Measurements from ENCODE around the gene RASSF7.
A peak's percentile ranks its signal among the peaks of the same experiment; 100 is the strongest.

The RASSF7 gene

GRCh38 chr11:535210-535518 lies 25.6 kb upstream of the RASSF7 start:
- no peak overlapping the region for H3K9ac ChIP-seq (ENCODE audit: low read depth, low read length)
- no peaks in the 10 kb centered on the region for H3K4me1 ChIP-seq (ENCODE audit: control insufficient read depth, insufficient read depth, low read length)
- H3K27me3 ChIP-seq (ENCODE audit: control insufficient read depth, insufficient read depth, low read length): peaks cover 5% of the 10 kb centered on the region
- peak overlapping the region; percentile 64 for H3K4me3 ChIP-seq (ENCODE audit: low read depth, low read length)
- no peaks in the 10 kb centered on the region for H3K9me3 ChIP-seq (ENCODE audit: control insufficient read depth, insufficient read depth, low read length)
- peaks cover 22% of the 10 kb centered on the region for H3K36me3 ChIP-seq (ENCODE audit: control insufficient read depth, insufficient read depth, low read length)

DNA sequence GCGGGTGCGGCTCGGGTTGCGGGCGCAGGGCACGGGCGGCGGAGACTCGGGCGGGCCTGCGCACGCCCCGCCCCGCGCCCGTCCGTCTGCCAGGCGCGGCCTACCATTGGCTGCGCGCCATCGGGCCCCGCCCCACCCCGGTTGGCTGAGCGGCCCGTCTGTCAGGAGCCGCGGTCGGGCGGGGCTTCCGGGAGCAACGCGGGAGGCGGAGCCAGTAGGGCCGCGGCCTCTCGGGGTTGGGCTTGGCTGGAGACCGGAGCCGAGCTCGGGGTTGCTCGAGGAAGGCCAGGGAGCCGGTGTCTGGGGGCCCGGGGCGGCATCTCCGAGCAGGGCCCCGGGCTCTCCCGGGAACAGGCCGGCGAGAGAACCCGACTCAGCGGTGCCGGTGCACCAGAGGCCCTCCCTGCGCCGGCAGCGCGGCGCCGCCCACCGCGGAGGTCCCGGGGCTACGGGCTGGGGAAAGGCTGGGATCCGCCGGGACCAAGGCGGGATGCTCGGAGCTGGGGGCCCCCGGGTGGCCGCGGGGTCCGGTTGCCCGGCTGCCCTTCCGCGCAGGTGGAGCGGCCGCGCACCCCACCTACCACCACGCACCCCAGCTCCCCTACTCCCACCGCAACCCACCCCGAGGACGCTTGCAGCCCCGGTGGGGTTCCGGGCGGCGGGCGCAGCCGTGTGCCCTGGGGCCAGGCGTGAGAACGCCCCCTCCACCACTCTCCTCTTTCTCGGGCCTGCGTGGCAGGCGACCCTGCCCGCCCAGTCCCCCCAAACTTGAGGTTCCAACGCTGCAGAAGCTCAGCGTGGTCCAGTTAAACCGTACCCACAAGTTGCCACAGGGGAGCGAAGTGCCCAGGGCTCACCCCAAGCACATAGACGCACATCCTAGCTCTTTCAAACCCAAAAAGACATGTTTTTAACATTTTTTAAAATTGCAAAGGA lies 25.0 kb upstream of the RASSF7 start, which contains the start of gene HRAS:
TSS of gene HRAS (minus strand) at position 58 of the 936 bp plus-strand sequence.
- peak within 1 kb of the TSS; percentile 70 for H3K4me3 ChIP-seq (ENCODE audit: low read depth, low read length)
- peak within 1 kb of the TSS; percentile 65 for H3K9ac ChIP-seq (ENCODE audit: low read depth, low read length)
- peaks cover 21% of the 10 kb centered on the region for H3K36me3 ChIP-seq (ENCODE audit: control insufficient read depth, insufficient read depth, low read length)
- H3K27me3 ChIP-seq (ENCODE audit: control insufficient read depth, insufficient read depth, low read length): peaks cover 5% of the 10 kb centered on the region
- H3K4me1 ChIP-seq (ENCODE audit: control insufficient read depth, insufficient read depth, low read length): no peaks in the 10 kb centered on the region
- H3K9me3 ChIP-seq (ENCODE audit: control insufficient read depth, insufficient read depth, low read length): no peaks in the 10 kb centered on the region

GRCh38 chr11:536841-537621 lies 23.7 kb upstream of the RASSF7 start, which contains the start of gene LRRC56:
LRRC56 (plus strand) TSS chr11:537527; CDS start chr11:540685, 3,158 bp downstream.
- Histone ChIP-seq H3K36me3 (ENCODE audit: control insufficient read depth, insufficient read depth, low read length) (peaks cover 20% of the 10 kb centered on the region), H3K4me1 (ENCODE audit: control insufficient read depth, insufficient read depth, low read length) (no peaks in the 10 kb centered on the region), H3K9me3 (ENCODE audit: control insufficient read depth, insufficient read depth, low read length) (no peaks in the 10 kb centered on the region), H3K4me3 (ENCODE audit: low read depth, low read length) (peak within 1 kb of the TSS; percentile 70), H3K27me3 (ENCODE audit: control insufficient read depth, insufficient read depth, low read length) (peaks cover 5% of the 10 kb centered on the region), H3K9ac (ENCODE audit: low read depth, low read length) (no peak within 1 kb of the TSS)

DNA sequence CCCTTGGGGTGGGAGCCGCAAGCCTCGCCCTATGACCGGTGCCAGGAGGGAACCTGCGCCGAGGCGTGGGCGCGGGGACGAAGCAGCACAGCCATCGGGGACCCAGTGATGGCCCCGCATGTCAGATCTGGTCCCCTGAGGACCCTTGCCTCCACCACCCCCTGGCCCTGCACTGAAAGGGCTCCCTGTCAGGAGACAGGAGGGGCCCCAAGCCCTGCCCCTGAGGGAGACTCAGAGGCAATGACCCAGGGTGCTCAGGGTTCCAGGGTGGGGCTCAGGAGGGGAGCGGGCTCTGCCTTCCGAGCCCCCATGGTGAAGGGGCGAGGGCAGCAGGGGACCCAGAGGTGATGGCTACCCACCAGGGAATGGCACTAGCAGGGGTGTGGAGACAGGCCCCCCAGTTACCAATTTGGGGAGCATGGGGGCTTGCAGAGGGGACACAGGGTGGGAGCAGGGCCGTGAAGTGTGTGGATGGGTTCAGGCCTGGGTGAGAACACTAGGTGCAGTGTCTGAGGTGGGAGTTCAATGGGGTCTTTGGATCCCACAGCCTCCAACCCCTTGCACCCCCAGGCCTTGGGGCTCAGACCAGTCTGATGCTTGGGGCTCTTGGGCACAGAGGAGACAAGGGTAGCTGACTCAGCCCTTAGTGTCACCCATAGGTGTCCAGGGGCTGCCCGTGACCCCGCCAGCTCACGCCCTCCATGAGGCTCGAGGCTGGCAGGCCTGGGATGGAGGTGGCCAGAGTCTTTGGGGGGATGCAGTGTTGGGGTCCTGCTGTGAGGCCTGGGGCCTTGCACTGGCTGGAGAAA lies 22.9 kb upstream of the RASSF7 start:
- Histone ChIP-seq H3K27me3 (ENCODE audit: control insufficient read depth, insufficient read depth, low read length) (peaks cover 5% of the 10 kb centered on the region), H3K4me3 (ENCODE audit: low read depth, low read length) (peak overlapping the region; percentile 70), H3K36me3 (ENCODE audit: control insufficient read depth, insufficient read depth, low read length) (peaks cover 12% of the 10 kb centered on the region), H3K9ac (ENCODE audit: low read depth, low read length) (no peak overlapping the region), H3K4me1 (ENCODE audit: control insufficient read depth, insufficient read depth, low read length) (no peaks in the 10 kb centered on the region), H3K9me3 (ENCODE audit: control insufficient read depth, insufficient read depth, low read length) (no peaks in the 10 kb centered on the region)

GRCh38 chr11:538431-539051 lies 22.2 kb upstream of the RASSF7 start:
- no peak overlapping the region for H3K9ac ChIP-seq (ENCODE audit: low read depth, low read length)

GRCh38 chr11:539971-540481 lies 20.7 kb upstream of the RASSF7 start:
- Histone ChIP-seq H3K4me1 (ENCODE audit: control insufficient read depth, insufficient read depth, low read length) (no peaks in the 10 kb centered on the region), H3K36me3 (ENCODE audit: control insufficient read depth, insufficient read depth, low read length) (no peaks in the 10 kb centered on the region), H3K4me3 (ENCODE audit: low read depth, low read length) (no peak overlapping the region), H3K9ac (ENCODE audit: low read depth, low read length) (no peak overlapping the region), H3K27me3 (ENCODE audit: control insufficient read depth, insufficient read depth, low read length) (peaks cover 5% of the 10 kb centered on the region), H3K9me3 (ENCODE audit: control insufficient read depth, insufficient read depth, low read length) (no peaks in the 10 kb centered on the region)

More at GRCh38 chr11:538431-539051, 22.2 kb upstream of the RASSF7 start:
- Histone ChIP-seq H3K4me1 (ENCODE audit: control insufficient read depth, insufficient read depth, low read length) (no peaks in the 10 kb centered on the region), H3K4me3 (ENCODE audit: low read depth, low read length) (no peak overlapping the region), H3K36me3 (ENCODE audit: control insufficient read depth, insufficient read depth, low read length) (peaks cover 4% of the 10 kb centered on the region), H3K27me3 (ENCODE audit: control insufficient read depth, insufficient read depth, low read length) (peaks cover 5% of the 10 kb centered on the region), H3K9me3 (ENCODE audit: control insufficient read depth, insufficient read depth, low read length) (no peaks in the 10 kb centered on the region)

GRCh38 chr11:540583-541432 lies 20.0 kb upstream of the RASSF7 start:
- no peaks in the 10 kb centered on the region for H3K4me1 ChIP-seq (ENCODE audit: control insufficient read depth, insufficient read depth, low read length)
- no peak overlapping the region for H3K4me3 ChIP-seq (ENCODE audit: low read depth, low read length)
- no peak overlapping the region for H3K9ac ChIP-seq (ENCODE audit: low read depth, low read length)
- H3K9me3 ChIP-seq (ENCODE audit: control insufficient read depth, insufficient read depth, low read length): no peaks in the 10 kb centered on the region
- peaks cover 5% of the 10 kb centered on the region for H3K27me3 ChIP-seq (ENCODE audit: control insufficient read depth, insufficient read depth, low read length)
- no peaks in the 10 kb centered on the region for H3K36me3 ChIP-seq (ENCODE audit: control insufficient read depth, insufficient read depth, low read length)

DNA sequence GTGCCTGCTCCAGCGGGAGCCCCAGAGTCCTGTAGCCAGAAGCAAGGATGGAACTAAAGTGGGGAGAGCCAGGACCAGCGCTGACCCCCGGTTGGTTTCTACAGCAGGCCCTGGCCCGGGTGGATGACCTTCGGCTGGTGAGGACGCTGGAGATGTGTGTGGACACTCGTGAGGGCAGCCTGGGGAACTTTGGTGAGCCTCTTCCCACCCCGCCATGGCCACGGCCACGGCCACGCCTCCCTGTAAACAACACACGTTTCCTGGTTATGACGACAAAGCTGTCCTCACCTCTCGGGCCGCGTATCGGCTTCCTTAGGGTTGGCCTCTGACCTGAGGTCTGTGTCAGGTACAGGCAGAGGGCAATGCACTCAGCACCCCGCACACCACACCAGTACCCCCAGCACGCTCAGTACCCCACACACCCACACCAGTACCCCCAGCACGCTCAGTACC lies 19.3 kb upstream of the RASSF7 start:
- no peaks in the 10 kb centered on the region for H3K9me3 ChIP-seq (ENCODE audit: control insufficient read depth, insufficient read depth, low read length)
- H3K4me3 ChIP-seq (ENCODE audit: low read depth, low read length): no peak overlapping the region
- H3K9ac ChIP-seq (ENCODE audit: low read depth, low read length): no peak overlapping the region
- no peaks in the 10 kb centered on the region for H3K36me3 ChIP-seq (ENCODE audit: control insufficient read depth, insufficient read depth, low read length)
- H3K4me1 ChIP-seq (ENCODE audit: control insufficient read depth, insufficient read depth, low read length): no peaks in the 10 kb centered on the region
- H3K27me3 ChIP-seq (ENCODE audit: control insufficient read depth, insufficient read depth, low read length): peaks cover 5% of the 10 kb centered on the region

- Histone ChIP-seq H3K4me1 (ENCODE audit: control insufficient read depth, insufficient read depth, low read length) (no peaks in the 10 kb centered on the region), H3K9me3 (ENCODE audit: control insufficient read depth, insufficient read depth, low read length) (no peaks in the 10 kb centered on the region), H3K4me3 (ENCODE audit: low read depth, low read length) (no peak overlapping the region), H3K9ac (ENCODE audit: low read depth, low read length) (no peak overlapping the region), H3K27me3 (ENCODE audit: control insufficient read depth, insufficient read depth, low read length) (no peaks in the 10 kb centered on the region), H3K36me3 (ENCODE audit: control insufficient read depth, insufficient read depth, low read length) (no peaks in the 10 kb centered on the region)
Observed at GRCh38 chr11:544817-545166, 16.0 kb upstream of the RASSF7 start.

DNA sequence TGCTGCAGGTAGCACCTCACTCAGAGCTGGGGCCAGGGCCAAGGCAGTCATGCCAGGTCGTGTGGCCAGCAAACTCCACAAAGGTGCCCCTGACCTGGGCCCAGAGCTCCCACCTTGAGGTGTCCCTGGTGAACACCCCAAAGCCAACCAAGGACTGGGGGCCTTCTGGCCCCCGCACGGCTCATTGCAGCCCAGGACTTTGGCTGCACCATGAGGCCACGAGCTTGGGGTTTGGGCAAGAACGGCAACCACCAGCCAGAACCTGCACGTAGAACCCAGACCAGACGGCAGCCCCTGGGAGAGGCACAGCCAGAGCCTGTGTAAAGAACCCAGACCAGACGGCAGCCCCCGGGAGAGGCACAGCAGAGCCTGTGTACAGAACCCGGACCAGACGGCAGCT lies 15.6 kb upstream of the RASSF7 start:
- Histone ChIP-seq H3K9ac (ENCODE audit: low read depth, low read length) (no peak overlapping the region), H3K4me1 (ENCODE audit: control insufficient read depth, insufficient read depth, low read length) (no peaks in the 10 kb centered on the region), H3K9me3 (ENCODE audit: control insufficient read depth, insufficient read depth, low read length) (no peaks in the 10 kb centered on the region), H3K4me3 (ENCODE audit: low read depth, low read length) (no peak overlapping the region), H3K36me3 (ENCODE audit: control insufficient read depth, insufficient read depth, low read length) (no peaks in the 10 kb centered on the region), H3K27me3 (ENCODE audit: control insufficient read depth, insufficient read depth, low read length) (no peaks in the 10 kb centered on the region)
